Spleen (tissue), 11 donors: ENCODE results near the gene SBSN. TPM values are rescaled to one million over a fixed set of nuclear protein-coding genes. Genes with fewer than 3 reads are reported as not detected.

Experiments
- DNase-seq: peaks from one replicate; pipeline ENCODE4 v3.0.0-alpha.2; 2020
- H3K27ac ChIP-seq, 8 donors: fragments of 200-600 bp; sonication (generic) in 7 of 8; 1 replicate in 4 of 8; 2 replicates in 4 of 8; pipeline versions ENCODE4 v1.5.0 to v1.8.0; 2016 to 2021; ENCODE audit warnings: inconsistent platforms in 4 of 8, mild to moderate bottlenecking in 4 of 8, moderate library complexity in 1 of 8
- H3K27me3 ChIP-seq, 7 donors: fragments of 200-600 bp; sonication (generic) in 6 of 7; replicated peaks in 1 of 7; 1 replicate in 4 of 7; 2 replicates in 3 of 7; pipeline versions ENCODE4 v1.5.0 to v1.8.0; 2016 to 2021; ENCODE audit warnings: inconsistent platforms in 3 of 7, mild to moderate bottlenecking in 1 of 7
- H3K36me3 ChIP-seq, 6 donors: fragments of 200-600 bp; sonication (generic) in 5 of 6; 1 replicate in 4 of 6; 2 replicates in 2 of 6; pipeline versions ENCODE4 v1.5.0 to v1.8.0; 2016 to 2021; ENCODE audit warnings: inconsistent platforms in 2 of 6
- H3K4me1 ChIP-seq, 6 donors: fragments of 200-600 bp; sonication (generic) in 5 of 6; 1 replicate in 3 of 6; 2 replicates in 3 of 6; pipeline versions ENCODE4 v1.5.0 to v1.8.0; 2016 to 2021; ENCODE audit warnings: inconsistent platforms in 3 of 6
- H3K4me3 ChIP-seq, 8 donors: fragments of 200-600 bp; sonication (generic) in 7 of 8; 1 replicate in 4 of 8; 2 replicates in 4 of 8; pipeline versions ENCODE4 v1.5.0 to v1.8.0; 2016 to 2021; ENCODE audit warnings: inconsistent platforms in 4 of 8, mild to moderate bottlenecking in 4 of 8, moderate library complexity in 2 of 8
- H3K9me3 ChIP-seq, 8 donors: fragments of 200-600 bp; sonication (generic) in 7 of 8; 1 replicate in 4 of 8; 2 replicates in 4 of 8; pipeline versions ENCODE4 v1.5.0 to v1.8.0; 2016 to 2021; ENCODE audit warnings: inconsistent platforms in 4 of 8
- CTCF ChIP-seq, 11 experiments: fragments of 200-600 bp in 7 of 11; fragments of 450-650 bp in 4 of 11; sonication (generic) in 4 of 11; IDR thresholded peaks in 8 of 11; conservative IDR thresholded peaks in 3 of 11; 1 replicate in 7 of 11; 2 replicates in 4 of 11; pipeline versions ENCODE4 v1.4.0 to v1.8.0; 2016 to 2021; ENCODE audit warnings: antibody characterized with exemption in 11 of 11, inconsistent platforms in 4 of 11, mild to moderate bottlenecking in 1 of 11
- POLR2A ChIP-seq, 3 donors: fragments of 450-650 bp; IDR thresholded peaks; one replicate each; pipeline ENCODE4 v1.5.1; 2017; ENCODE audit warnings: antibody characterized with exemption in 3 of 3, mild to moderate bottlenecking in 1 of 3
- POLR2AphosphoS5 ChIP-seq, 3 donors: sonication (generic); formaldehyde crosslinking; IDR thresholded peaks; one replicate each; pipeline ENCODE4 v1.5.1; 2017; ENCODE audit warnings: antibody characterized with exemption in 3 of 3
- WGBS, 5 donors: extraction: QIAGEN DNeasy Blood & Tissue Kit in 3 of 5; methylation state at CpG; one replicate each; pipeline versions ENCODE4 v1.1.5 to v1.1.7; 2013 to 2018; 5-methylcytosine and 5-hydroxymethylcytosine counted together
- intact Hi-C: fragments of 100-400 bp; cut with DNase I; formaldehyde crosslinking; loops from one replicate; pipeline ENCODE4 v1.15.0; 2023; ENCODE audit warnings: low total_unique reads
- polyA plus RNA-seq, 3 donors: library from polyadenylated mRNA; stranded (reverse); fragments of 200-250 nt; gene quantifications; one replicate each; pipeline ENCODE4 v1.2.1, GENCODE V29; 2013
- total RNA-seq, 7 donors: library from RNA; depleted of rRNA in 3 of 7; stranded (reverse); fragments of >200 nt in 3 of 7; fragmentation: NEBNext Ultra II Directional in 4 of 7; extraction: Animal tissue kit (Norgen Biotek cat#: 25700) in 4 of 7; gene quantifications; one replicate each; pipeline versions ENCODE4 v1.1.0 to v1.2.1, GENCODE V29; 2016 to 2021
- donor health status: healthy with polysubstance abuse.
- donor health status: DM: no; HTN: no; CAD: no; lungs with moderate emphysema.
- donor health status: DM: no; HTN: no; CAD: no.
- donor health status: Bipolar disorder and iron deficiency.
- donor health status: healthy.
- donor health status: DM: no; HTN: no; CAD: no.
- donor health status: DM: yes; HTN: yes; CAD: no.

Gene SBSN
- total and polyA plus RNA-seq, 10 donors: 0.05 to 0.33 (median 0.19) TPM; not detected in 7

GRCh38 chr19:35533822-35534392 is 5.8 kb upstream of the SBSN start:
- Histone ChIP-seq H3K36me3 (no peaks in the 10 kb centered on the region), H3K4me1 (peaks cover 2 to 17% (median 15%) of the 10 kb centered on the region in 6 donors), H3K27me3 (peaks cover 0 to 81% (median 25%) of the 10 kb centered on the region in 7 donors), H3K27ac (peak overlapping the region in 3 of 8 donors; percentile 23 to 54 (median 51)), H3K4me3 (peak overlapping the region in 3 of 8 donors; percentile 9 to 49 (median 12)), H3K9me3 (no peaks in the 10 kb centered on the region)
- 1 to 10% (median 1%) methylated on average over 18 to 30 of the region's 30 CpGs for WGBS, 5 donors
- DNase-seq: peak; percentile 91
- no peak for TF ChIP-seq POLR2A (IDR thresholded peaks at IDR 0.05)
- TF ChIP-seq POLR2AphosphoS5 (IDR thresholded peaks at IDR 0.05): peak; percentile 32 to 70 (median 48)
- intact Hi-C loops: no loop called here

GRCh38 chr19:35533201-35533821 is 5.2 kb upstream of the SBSN start, which contains the start of gene GAPDHS:
Gene GAPDHS (plus strand): TSS chr19:35533456. CDS start chr19:35533528, 72 bp downstream.
- H3K27me3 ChIP-seq: peaks cover 0 to 87% (median 25%) of the 10 kb centered on the region in 7 donors
- H3K9me3 ChIP-seq: no peaks in the 10 kb centered on the region
- peaks cover 2 to 17% (median 15%) of the 10 kb centered on the region in 6 donors for H3K4me1 ChIP-seq
- intact Hi-C loops: no loop called here
- no peak for TF ChIP-seq POLR2AphosphoS5 (IDR thresholded peaks at IDR 0.05)
- no peak for TF ChIP-seq CTCF (IDR thresholded peaks at IDR 0.05 in 8 of 11, conservative IDR thresholded peaks at IDR 0.05 in 3 of 11)
- no peak for TF ChIP-seq POLR2A (IDR thresholded peaks at IDR 0.05)
- peak within 1 kb of the TSS in 3 of 8 donors; percentile 9 to 49 (median 12) for H3K4me3 ChIP-seq
- WGBS, 5 donors: 44 to 63% (median 50%) methylated on average over 37 to 39 of the region's 39 CpGs
- DNase-seq: no peak
- H3K27ac ChIP-seq: peak within 1 kb of the TSS in 3 of 8 donors; percentile 23 to 54 (median 51)
- H3K36me3 ChIP-seq: no peaks in the 10 kb centered on the region

GRCh38 chr19:35531291-35531690 is 3.2 kb upstream of the SBSN start:
- no peak for TF ChIP-seq CTCF (IDR thresholded peaks at IDR 0.05 in 8 of 11, conservative IDR thresholded peaks at IDR 0.05 in 3 of 11)
- no peak for TF ChIP-seq POLR2AphosphoS5 (IDR thresholded peaks at IDR 0.05)
- TF ChIP-seq POLR2A (IDR thresholded peaks at IDR 0.05): no peak
- Histone ChIP-seq H3K36me3 (no peaks in the 10 kb centered on the region), H3K27ac (no peak overlapping the region), H3K27me3 (peaks cover 0 to 97% (median 25%) of the 10 kb centered on the region in 7 donors), H3K4me1 (peaks cover 2 to 17% (median 15%) of the 10 kb centered on the region in 6 donors), H3K4me3 (no peak overlapping the region), H3K9me3 (no peaks in the 10 kb centered on the region)
- intact Hi-C loops: no loop called here
- DNase-seq: no peak
- WGBS, 5 donors: 62 to 72% (median 65%) methylated on average over 6 of the region's 6 CpGs

- no peak overlapping the region for H3K27ac ChIP-seq
- WGBS, 5 donors: 45 to 52% (median 49%) methylated on average over 10 to 19 of the region's 19 CpGs
- peaks cover 2 to 17% (median 15%) of the 10 kb centered on the region in 6 donors for H3K4me1 ChIP-seq
- H3K27me3 ChIP-seq: peaks cover 0 to 100% (median 24%) of the 10 kb centered on the region in 7 donors
- H3K4me3 ChIP-seq: no peak overlapping the region
- no peaks in the 10 kb centered on the region for H3K36me3 ChIP-seq
- DNase-seq: no peak
- no peak for TF ChIP-seq POLR2A (IDR thresholded peaks at IDR 0.05)
- no peak for TF ChIP-seq CTCF (IDR thresholded peaks at IDR 0.05 in 8 of 11, conservative IDR thresholded peaks at IDR 0.05 in 3 of 11)
- TF ChIP-seq POLR2AphosphoS5 (IDR thresholded peaks at IDR 0.05): no peak
- intact Hi-C loops: no loop called here
- H3K9me3 ChIP-seq: no peaks in the 10 kb centered on the region
These were observed 1.4 kb upstream of the SBSN start for GRCh38 chr19:35529241-35530218.
